IPS-NIHi7 (cell line): ENCODE results near the gene CBLC.

Experiments
- DNase-seq: peaks from one replicate; pipeline ENCODE4 v3.0.0; 2012; ENCODE audit warnings: mixed read lengths; ENCODE audit errors: extremely low spot score

The CBLC gene

DNA sequence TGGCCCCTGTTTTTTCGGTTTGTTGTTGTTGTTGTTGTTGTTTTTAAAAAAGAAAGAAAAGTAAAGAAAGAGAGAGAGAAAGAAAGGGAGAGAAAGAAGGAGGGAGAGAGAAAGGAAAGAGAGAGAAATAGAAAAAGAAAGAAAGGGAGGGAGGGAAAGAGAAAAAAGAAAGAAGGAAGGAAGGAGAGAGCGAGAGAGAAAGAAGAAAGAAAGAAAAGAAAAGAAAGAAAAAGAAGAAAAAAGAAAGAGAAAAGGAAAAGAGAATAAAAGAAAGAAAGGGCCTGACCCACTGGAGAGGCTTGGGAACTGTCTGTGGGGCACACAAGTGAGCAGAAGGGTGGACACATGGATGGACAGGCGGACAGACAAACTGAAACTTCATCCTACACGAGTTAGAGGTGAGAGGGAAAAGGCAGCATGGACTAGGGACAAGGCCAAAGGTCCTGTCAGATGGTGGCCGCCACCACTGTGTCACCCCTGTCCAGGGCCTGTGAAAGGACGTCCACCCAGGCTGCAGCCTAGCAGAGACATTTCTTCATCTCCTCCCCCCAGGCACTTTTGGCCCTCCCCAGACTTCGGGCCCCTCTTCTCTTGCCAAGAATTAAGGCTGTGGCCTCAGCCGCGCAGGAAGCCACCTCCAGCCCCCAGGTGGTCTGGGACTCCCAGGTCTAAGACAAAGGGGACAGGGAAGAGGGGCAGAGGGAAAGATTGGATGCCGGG is 22.1 kb downstream of the CBLC start:
- DNase-seq: no peak

GRCh38 chr19:44800461-44800860 is 22.8 kb downstream of the CBLC start:
- peak; percentile 94 for DNase-seq

GRCh38 chr19:44803442-44804428 is 26.0 kb downstream of the CBLC start:
- peak; percentile 6 for DNase-seq

DNA sequence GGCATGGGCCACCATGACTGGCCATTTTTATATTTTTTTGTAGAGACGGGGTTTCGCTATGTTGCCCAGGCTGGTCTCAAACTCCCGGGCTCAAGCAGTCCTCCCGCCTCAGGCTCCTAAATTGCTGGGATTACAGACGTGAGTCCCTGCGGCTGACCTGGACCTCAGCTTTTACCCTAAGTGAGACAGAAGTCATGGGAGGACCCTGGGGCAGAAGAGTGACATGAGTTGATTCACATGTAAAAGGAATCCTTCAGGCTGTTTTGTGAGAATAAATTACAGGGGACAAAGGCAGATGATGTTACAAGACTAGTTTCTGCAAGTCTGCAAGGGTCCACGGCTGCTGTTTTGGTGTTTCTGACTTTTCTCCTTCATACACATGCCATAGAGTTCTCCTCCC is 28.6 kb downstream of the CBLC start:
- DNase-seq: peak; percentile 6

DNA sequence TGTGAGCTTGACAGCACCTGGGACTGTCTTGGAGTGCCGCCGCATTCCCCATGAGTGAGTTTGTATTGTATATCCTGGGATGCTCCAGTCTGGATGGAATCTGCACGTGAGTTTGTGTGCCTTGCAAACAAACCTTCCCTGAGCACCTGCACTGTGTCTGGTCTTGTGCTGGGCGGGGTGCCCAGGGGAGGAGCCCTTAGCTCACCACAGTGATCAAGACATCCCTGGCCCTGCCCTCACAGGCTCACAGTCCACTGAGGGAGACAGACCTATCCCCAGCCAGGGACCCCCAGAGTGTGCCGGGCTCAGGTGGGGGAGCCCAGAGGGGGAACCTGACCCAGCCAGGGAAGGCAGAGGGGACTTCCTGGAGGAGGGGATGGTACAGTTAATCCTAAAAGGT is 29.5 kb downstream of the CBLC start:
- peak; percentile 7 for DNase-seq

GRCh38 chr19:44807652-44808462 is 30.2 kb downstream of the CBLC start:
- DNase-seq: peak; percentile 96

- DNase-seq: peak; percentile 95
These were observed 31.0 kb downstream of the CBLC start, which contains the start of gene BCAM for GRCh38 chr19:44808463-44809371. Gene BCAM, plus strand, starts transcription at chr19:44809103. Its CDS starts 22 bp downstream, at chr19:44809125.

DNA sequence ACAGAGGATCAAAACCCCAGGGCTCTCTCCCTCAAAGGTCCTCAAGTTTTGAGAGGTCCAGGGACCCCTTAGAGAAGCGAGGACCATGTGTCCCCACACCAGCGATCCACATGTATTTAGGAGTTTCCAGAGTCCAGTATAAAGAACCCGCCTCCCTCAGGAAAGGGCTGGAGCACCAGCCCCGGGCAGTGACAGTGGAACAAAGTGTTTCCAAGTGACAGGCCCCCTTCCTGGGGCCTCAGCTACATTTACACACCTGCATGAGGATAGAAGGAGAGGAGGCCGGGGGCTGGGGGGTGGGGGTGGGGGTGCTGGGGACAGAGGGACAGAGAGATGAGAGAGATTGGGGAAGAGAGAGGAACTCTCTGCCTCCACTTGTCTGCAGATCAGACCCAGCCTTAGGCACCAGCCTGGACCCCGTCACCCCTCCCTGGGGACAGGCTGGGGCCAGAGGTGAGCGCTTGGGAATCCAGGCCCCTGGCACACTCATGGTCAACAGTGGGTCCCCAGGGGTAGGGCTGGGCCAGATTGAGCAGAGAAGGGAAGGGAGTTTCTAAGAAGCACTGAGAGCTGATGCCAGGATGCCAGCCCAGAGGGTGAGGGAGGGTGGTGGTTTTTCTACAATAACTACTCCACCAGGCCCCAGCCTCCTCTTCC is 32.0 kb downstream of the CBLC start:
- DNase-seq: no peak

DNA sequence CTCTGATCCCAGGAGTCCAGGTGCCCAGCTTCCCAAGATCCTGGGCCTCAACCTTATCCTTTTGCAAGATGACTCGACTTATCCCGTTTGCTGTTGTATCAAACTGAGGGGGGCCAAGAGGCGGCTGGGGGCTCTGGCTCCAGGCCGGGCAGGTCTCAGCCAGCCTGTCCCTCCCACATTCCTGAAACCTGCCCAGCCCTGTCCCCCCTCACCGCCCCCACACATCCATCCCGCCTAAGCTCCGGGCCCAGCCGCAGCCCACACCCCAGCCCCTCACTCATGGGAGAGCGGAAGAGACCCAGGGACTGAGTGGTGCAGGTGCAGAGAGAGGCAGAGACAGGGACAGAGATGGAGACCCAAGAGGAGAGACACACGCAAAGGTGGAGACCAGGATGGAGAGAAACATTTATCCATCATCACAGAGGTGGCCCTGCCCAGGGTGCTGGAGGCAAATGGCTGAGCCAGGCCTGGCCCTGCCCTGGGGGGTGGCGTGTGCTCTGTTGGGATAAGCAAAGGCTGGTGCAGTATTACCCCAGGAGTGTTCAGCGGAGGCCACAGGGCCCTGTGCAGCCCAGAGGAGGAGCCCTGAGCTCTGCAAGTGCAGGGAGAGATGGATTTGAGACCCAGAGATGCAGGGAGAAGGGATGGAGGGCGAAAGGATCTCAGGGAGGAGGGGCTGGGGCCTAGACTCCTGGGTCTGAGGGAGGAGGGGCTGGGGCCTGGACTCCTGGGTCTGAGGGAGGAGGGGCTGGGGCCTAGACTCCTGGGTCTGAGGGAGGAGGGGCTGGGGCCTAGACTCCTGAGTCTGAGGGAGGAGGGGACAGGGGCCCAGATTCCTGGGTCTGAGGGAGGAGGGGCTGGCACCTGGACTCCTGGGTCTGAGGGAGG is 32.8 kb downstream of the CBLC start:
- DNase-seq: no peak

DNA sequence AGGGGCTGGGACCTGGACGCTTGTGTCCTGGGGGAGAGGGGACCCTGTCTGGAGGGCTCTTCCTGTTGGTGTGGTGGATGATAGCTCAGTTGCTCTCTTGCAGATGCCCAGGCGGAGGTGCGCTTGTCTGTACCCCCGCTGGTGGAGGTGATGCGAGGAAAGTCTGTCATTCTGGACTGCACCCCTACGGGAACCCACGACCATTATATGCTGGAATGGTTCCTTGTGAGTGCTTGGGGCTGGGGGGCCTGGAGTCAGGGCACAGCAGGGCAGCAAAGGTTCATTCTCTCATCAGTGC is 33.4 kb downstream of the CBLC start:
- DNase-seq: no peak

DNA sequence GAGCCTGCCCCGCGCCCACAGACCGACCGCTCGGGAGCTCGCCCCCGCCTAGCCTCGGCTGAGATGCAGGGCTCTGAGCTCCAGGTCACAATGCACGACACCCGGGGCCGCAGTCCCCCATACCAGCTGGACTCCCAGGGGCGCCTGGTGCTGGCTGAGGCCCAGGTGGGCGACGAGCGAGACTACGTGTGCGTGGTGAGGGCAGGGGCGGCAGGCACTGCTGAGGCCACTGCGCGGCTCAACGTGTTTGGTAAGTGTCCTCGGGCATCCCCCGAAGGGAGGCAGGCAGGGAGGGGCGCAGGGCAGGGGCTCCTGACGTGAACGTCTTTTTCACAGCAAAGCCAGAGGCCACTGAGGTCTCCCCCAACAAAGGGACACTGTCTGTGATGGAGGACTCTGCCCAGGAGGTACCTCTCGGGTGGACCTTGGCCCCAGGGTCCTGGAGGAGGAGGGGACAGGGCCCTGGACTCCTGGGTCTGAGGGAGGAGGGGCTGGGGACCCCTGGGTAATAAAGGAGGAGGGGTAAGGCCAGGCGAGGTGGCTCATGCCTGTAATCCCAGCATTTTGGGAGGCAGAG is 34.5 kb downstream of the CBLC start:
- DNase-seq: no peak

- DNase-seq: no peak
These were observed 35.6 kb downstream of the CBLC start for GRCh38 chr19:44813070-44813840.

GRCh38 chr19:44813841-44814470 is 36.3 kb downstream of the CBLC start:
- DNase-seq: no peak

GRCh38 chr19:44814517-44814916 is 36.8 kb downstream of the CBLC start:
- DNase-seq: no peak

GRCh38 chr19:44816301-44816700 is 38.6 kb downstream of the CBLC start:
- DNase-seq: no peak

DNA sequence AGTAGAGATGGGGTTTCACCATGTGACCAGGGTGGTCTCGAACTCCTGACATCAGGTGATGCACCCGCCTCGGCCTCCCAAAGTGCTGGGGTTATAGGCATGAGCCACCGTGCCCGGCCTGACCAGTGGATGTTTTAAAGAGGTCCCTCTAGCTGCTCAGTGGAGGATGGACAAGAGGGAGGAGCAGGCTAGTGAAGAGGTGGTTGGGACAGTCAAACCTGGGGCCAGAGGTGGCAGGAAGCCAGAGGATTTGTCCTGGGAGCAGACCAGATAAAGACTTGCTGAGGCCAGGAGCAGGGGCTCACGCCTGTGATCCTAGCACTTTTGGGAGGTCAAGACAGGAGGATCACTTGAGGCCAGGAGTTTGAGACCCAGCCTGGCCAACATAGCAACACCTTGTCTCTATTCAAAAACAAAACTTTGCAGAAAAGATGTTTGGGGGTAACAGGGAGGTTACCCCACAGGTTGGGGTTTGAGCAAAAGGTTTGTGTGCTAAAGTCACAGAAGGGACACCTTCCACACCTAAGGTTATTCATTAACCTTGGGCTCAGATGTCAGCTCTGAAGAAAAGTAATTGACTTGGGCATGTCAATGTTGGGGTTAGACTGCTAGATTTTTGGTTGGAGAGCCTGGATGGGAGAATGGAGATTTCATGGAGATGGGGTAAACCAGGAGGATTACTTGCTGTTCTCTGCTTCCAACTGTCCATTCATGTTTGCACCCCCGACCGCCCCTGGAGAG is 40.2 kb downstream of the CBLC start:
- DNase-seq: no peak

DNA sequence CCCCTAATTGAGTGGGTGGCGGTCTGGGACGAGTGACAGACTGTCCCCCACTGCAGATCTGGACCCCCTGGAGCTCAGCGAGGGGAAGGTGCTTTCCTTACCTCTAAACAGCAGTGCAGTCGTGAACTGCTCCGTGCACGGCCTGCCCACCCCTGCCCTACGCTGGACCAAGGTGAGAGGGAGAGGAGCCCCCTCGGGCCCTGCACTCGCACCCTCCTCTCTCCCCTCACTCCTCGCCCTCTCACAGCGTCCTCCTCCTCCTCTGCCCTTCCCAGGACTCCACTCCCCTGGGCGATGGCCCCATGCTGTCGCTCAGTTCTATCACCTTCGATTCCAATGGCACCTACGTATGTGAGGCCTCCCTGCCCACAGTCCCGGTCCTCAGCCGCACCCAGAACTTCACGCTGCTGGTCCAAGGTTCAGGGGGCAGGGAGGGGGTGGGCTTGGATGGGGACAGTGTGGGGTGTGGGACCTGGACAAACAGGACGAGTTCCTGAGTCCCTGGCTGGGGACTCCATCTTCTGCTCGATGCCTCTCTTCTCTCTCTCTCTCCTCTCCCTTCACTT is 40.9 kb downstream of the CBLC start:
- DNase-seq: no peak
